Spleen (tissue), 7 donors: Measurements from ENCODE around the gene ABCA9.

ENCODE experiments used
- CTCF ChIP-seq, 11 experiments: fragments of 200-600 bp in 7 of 11; fragments of 450-650 bp in 4 of 11; sonication (generic) in 4 of 11; IDR thresholded peaks in 8 of 11; conservative IDR thresholded peaks in 3 of 11; 1 replicate in 7 of 11; 2 replicates in 4 of 11; pipeline versions ENCODE4 v1.4.0 to v1.8.0; 2016 to 2021; ENCODE audit warnings: antibody characterized with exemption in 11 of 11, inconsistent platforms in 4 of 11, mild to moderate bottlenecking in 1 of 11
- POLR2A ChIP-seq, 3 donors: fragments of 450-650 bp; IDR thresholded peaks; one replicate each; pipeline ENCODE4 v1.5.1; 2017; ENCODE audit warnings: antibody characterized with exemption in 3 of 3, mild to moderate bottlenecking in 1 of 3
- POLR2AphosphoS5 ChIP-seq, 3 donors: sonication (generic); formaldehyde crosslinking; IDR thresholded peaks; one replicate each; pipeline ENCODE4 v1.5.1; 2017; ENCODE audit warnings: antibody characterized with exemption in 3 of 3
- donor health status: DM: no; HTN: no; CAD: no; lungs with moderate emphysema.
- donor health status: DM: no; HTN: no; CAD: no.
- donor health status: DM: no; HTN: no; CAD: no.

GRCh38 chr17:69009930-69010329 is 50.8 kb downstream of the ABCA9 start:
- TF ChIP-seq POLR2A (IDR thresholded peaks at IDR 0.05) (no peak), CTCF (IDR thresholded peaks at IDR 0.05 in 8 of 11, conservative IDR thresholded peaks at IDR 0.05 in 3 of 11) (no peak), POLR2AphosphoS5 (IDR thresholded peaks at IDR 0.05) (no peak)
